Astrocyte (in vitro differentiated cells and primary cell): Measurements from ENCODE around the gene PCBP4. TPM values are rescaled to one million over a fixed set of nuclear protein-coding genes. Genes with fewer than 3 reads are reported as not detected.
"Not testable (repeated sequence)": the region's sequence is repeated elsewhere in the genome, so short reads cannot be mapped to it uniquely, and the experiment has no call there.

Experiments
- DNase-seq: peaks from one replicate; pipeline ENCODE4 v3.0.0-alpha.2; 2010; ENCODE audit warnings: low read depth
- FAIRE-seq: peaks from 2 replicates; lab custom pipeline; 2011; peaks lifted over from hg19 to GRCh38; lab: Jason Lieb, UNC
- H2AFZ ChIP-seq: 2 replicates; pipeline ENCODE4 v1.6.0; 2012; ENCODE audit warnings: low read depth, low read length, inconsistent platforms
- H3K27ac ChIP-seq: 2 replicates; pipeline ENCODE4 v1.5.1; 2011; ENCODE audit warnings: low read depth, low read length, inconsistent platforms
- H3K27me3 ChIP-seq: 2 replicates; pipeline ENCODE4 v1.6.0; 2011; ENCODE audit warnings: low read length, inconsistent platforms; ENCODE audit not compliant: insufficient read depth
- H3K36me3 ChIP-seq: 2 replicates; pipeline ENCODE4 v1.5.1; 2011; ENCODE audit warnings: low read length, inconsistent platforms; ENCODE audit not compliant: insufficient read depth
- H3K4me1 ChIP-seq: 2 replicates; pipeline ENCODE4 v1.5.1; 2011; ENCODE audit warnings: low read length, inconsistent platforms; ENCODE audit not compliant: insufficient read depth
- H3K4me2 ChIP-seq: 2 replicates; pipeline ENCODE4 v1.6.0; 2012; ENCODE audit warnings: low read length, inconsistent platforms
- H3K4me3 ChIP-seq: 2 replicates; pipeline ENCODE4 v1.5.1; 2011; ENCODE audit warnings: low read depth, mild to moderate bottlenecking, low read length, inconsistent platforms; ENCODE audit not compliant: insufficient read depth
- H3K79me2 ChIP-seq: 2 replicates; pipeline ENCODE4 v1.6.0; 2012; ENCODE audit warnings: mild to moderate bottlenecking, low read length, inconsistent platforms; ENCODE audit not compliant: insufficient read depth
- H3K9ac ChIP-seq: 2 replicates; pipeline ENCODE4 v1.6.0; 2012; ENCODE audit warnings: mild to moderate bottlenecking, low read length, inconsistent platforms
- H3K9me3 ChIP-seq: 2 replicates; pipeline ENCODE4 v1.5.1; 2012; ENCODE audit warnings: low read depth, mild to moderate bottlenecking, low read length, inconsistent platforms; ENCODE audit not compliant: insufficient read depth
- H4K20me1 ChIP-seq: 2 replicates; pipeline ENCODE4 v1.6.0; 2012; ENCODE audit warnings: low read length, inconsistent platforms; ENCODE audit not compliant: insufficient read depth
- H3K27ac Mint-ChIP-seq: one replicate; pipeline ENCODE4 v1.8.0; 2021; ENCODE audit warnings: mild to moderate bottlenecking, mixed read lengths; ENCODE audit not compliant: unreplicated experiment
- H3K27me3 Mint-ChIP-seq: one replicate; pipeline ENCODE4 v1.8.0; 2021; ENCODE audit warnings: low read depth, mixed read lengths; ENCODE audit not compliant: unreplicated experiment
- H3K36me3 Mint-ChIP-seq: one replicate; pipeline ENCODE4 v1.8.0; 2021; ENCODE audit warnings: low read depth, mixed read lengths; ENCODE audit not compliant: unreplicated experiment
- H3K4me1 Mint-ChIP-seq: one replicate; pipeline ENCODE4 v1.8.0; 2021; ENCODE audit warnings: low read depth, mixed read lengths; ENCODE audit not compliant: unreplicated experiment
- H3K4me3 Mint-ChIP-seq: one replicate; pipeline ENCODE4 v1.8.0; 2021; ENCODE audit warnings: mild to moderate bottlenecking, moderate library complexity, mixed read lengths; ENCODE audit not compliant: unreplicated experiment
- H3K9me3 Mint-ChIP-seq: one replicate; pipeline ENCODE4 v1.8.0; 2021; ENCODE audit warnings: mild to moderate bottlenecking, mixed read lengths; ENCODE audit not compliant: unreplicated experiment
- EZH2 ChIP-seq: IDR thresholded peaks from 2 replicates; pipeline ENCODE4 v1.6.1; 2012; ENCODE audit warnings: mild to moderate bottlenecking, low read length, inconsistent platforms; ENCODE audit not compliant: insufficient read depth
- total RNA-seq: library from RNA; stranded (reverse); gene quantifications from 2 replicates; pipeline ENCODE4 v1.2.1, GENCODE V29; 2021
- TF ChIP-seq, protein P1 (sequence below): IDR thresholded peaks from 2 replicates; pipeline ENCODE4 v1.5.1; 2011; ENCODE audit warnings: low read depth, mild to moderate bottlenecking, inconsistent platforms, low read length, moderate library complexity; ENCODE audit not compliant: insufficient read depth

PCBP4 gene
- total RNA-seq, 1 donor from 2014 or later = 102 TPM

GRCh38 chr3:51992017-51992682 is 24.9 kb upstream of the PCBP4 start:
- Mint-ChIP-seq H3K4me3 (no peak overlapping the region), H3K9me3 (no peaks in the 10 kb centered on the region), H3K4me1 (peaks cover 10% of the 10 kb centered on the region), H3K27me3 (no peaks in the 10 kb centered on the region), H3K27ac (no peak overlapping the region), H3K36me3 (peaks cover 20% of the 10 kb centered on the region)
- peaks cover 40% of the 10 kb centered on the region for H3K79me2 ChIP-seq
- peak overlapping the region; percentile 41 for H3K4me2 ChIP-seq
- no peaks in the 10 kb centered on the region for H3K9me3 ChIP-seq
- peaks cover 25% of the 10 kb centered on the region for H4K20me1 ChIP-seq
- H3K36me3 ChIP-seq = peaks cover 21% of the 10 kb centered on the region
- H3K9ac ChIP-seq = peak overlapping the region; percentile 42
- TF ChIP-seq EZH2 = no peak
- TF ChIP-seq, protein P1, sequence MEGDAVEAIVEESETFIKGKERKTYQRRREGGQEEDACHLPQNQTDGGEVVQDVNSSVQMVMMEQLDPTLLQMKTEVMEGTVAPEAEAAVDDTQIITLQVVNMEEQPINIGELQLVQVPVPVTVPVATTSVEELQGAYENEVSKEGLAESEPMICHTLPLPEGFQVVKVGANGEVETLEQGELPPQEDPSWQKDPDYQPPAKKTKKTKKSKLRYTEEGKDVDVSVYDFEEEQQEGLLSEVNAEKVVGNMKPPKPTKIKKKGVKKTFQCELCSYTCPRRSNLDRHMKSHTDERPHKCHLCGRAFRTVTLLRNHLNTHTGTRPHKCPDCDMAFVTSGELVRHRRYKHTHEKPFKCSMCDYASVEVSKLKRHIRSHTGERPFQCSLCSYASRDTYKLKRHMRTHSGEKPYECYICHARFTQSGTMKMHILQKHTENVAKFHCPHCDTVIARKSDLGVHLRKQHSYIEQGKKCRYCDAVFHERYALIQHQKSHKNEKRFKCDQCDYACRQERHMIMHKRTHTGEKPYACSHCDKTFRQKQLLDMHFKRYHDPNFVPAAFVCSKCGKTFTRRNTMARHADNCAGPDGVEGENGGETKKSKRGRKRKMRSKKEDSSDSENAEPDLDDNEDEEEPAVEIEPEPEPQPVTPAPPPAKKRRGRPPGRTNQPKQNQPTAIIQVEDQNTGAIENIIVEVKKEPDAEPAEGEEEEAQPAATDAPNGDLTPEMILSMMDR = no peak
- H3K4me1 ChIP-seq = peaks cover 27% of the 10 kb centered on the region
- H3K27me3 ChIP-seq = no peaks in the 10 kb centered on the region
- no peak overlapping the region for H2AFZ ChIP-seq
- no peak overlapping the region for H3K4me3 ChIP-seq
- FAIRE-seq = no peak
- no peak overlapping the region for H3K27ac ChIP-seq
- DNase-seq = no peak

- not testable (repeated sequence) for H3K27ac ChIP-seq, H3K27me3 ChIP-seq, H3K9me3 Mint-ChIP-seq, H3K4me3 Mint-ChIP-seq, H3K9me3 ChIP-seq, H3K27ac Mint-ChIP-seq, H3K4me3 ChIP-seq, H3K27me3 Mint-ChIP-seq, H2AFZ ChIP-seq, H3K4me2 ChIP-seq, DNase-seq, FAIRE-seq, H3K9ac ChIP-seq
- peaks cover 10% of the 10 kb centered on the region for H3K4me1 Mint-ChIP-seq
- peaks cover 20% of the 10 kb centered on the region for H3K36me3 Mint-ChIP-seq
- Histone ChIP-seq H3K79me2 (peaks cover 39% of the 10 kb centered on the region), H3K4me1 (peaks cover 27% of the 10 kb centered on the region), H3K36me3 (peaks cover 21% of the 10 kb centered on the region), H4K20me1 (peaks cover 25% of the 10 kb centered on the region)
Measured at GRCh38 chr3:51990501-51990971, 23.3 kb upstream of the PCBP4 start.

DNA sequence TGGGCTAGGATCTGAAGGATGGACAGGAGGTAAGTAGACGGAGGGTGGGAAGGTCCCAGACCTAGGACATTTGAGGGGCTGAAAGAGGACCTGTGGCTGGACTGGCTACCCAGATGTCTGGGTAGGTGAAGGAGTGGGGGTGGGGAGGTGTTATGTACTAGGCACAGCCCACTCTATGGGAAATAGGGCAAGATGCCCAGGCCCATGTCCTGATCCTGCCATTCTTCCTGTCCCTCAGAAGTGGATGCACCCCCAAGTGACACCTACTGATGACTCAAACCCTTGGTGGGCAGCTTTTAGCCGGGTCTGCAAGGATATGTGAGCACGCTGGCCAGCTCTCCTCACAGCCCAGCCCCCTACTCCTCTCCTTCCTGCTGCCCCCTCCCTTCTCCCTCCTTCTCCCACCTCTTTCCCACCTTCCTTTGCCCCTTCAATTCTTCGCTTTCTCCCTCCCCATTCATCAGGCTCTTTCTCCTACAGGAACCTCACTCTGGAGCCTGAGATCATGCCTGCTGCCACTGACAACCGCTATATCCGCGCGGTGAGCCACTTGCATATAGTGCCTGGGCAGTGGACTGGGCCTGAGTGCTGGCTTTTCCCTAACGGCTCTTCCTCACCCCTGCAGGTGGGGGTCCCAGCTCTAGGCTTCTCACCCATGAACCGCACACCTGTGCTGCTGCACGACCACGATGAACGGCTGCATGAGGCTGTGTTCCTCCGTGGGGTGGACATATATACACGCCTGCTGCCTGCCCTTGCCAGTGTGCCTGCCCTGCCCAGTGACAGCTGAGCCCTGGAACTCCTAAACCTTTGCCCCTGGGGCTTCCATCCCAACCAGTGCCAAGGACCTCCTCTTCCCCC is 21.3 kb upstream of the PCBP4 start:
- Histone ChIP-seq H3K4me2 (no peak overlapping the region), H3K9ac (no peak overlapping the region), H2AFZ (no peak overlapping the region), H3K36me3 (peaks cover 9% of the 10 kb centered on the region), H3K79me2 (peaks cover 27% of the 10 kb centered on the region), H3K9me3 (no peaks in the 10 kb centered on the region), H3K4me1 (peaks cover 17% of the 10 kb centered on the region), H3K27me3 (no peaks in the 10 kb centered on the region), H4K20me1 (peaks cover 17% of the 10 kb centered on the region), H3K4me3 (no peak overlapping the region), H3K27ac (no peak overlapping the region)
- Mint-ChIP-seq H3K36me3 (peaks cover 9% of the 10 kb centered on the region), H3K27me3 (no peaks in the 10 kb centered on the region), H3K27ac (no peak overlapping the region), H3K4me3 (no peak overlapping the region), H3K4me1 (peaks cover 4% of the 10 kb centered on the region), H3K9me3 (no peaks in the 10 kb centered on the region)
- FAIRE-seq (no peak), DNase-seq (no peak)
- no peak for TF ChIP-seq EZH2
